ENCODE results near the gene CHID1. TPM values are rescaled to one million over a fixed set of nuclear protein-coding genes. Genes with fewer than 3 reads are reported as not detected.

CHID1 gene
- total and polyA plus RNA-seq, 2 experiments from 2014 or later = 54.1 to 67.3 TPM

GRCh38 chr11:876545-876944 is 34.1 kb downstream of the CHID1 start (continued):
- TF ChIP-seq, protein P1, sequence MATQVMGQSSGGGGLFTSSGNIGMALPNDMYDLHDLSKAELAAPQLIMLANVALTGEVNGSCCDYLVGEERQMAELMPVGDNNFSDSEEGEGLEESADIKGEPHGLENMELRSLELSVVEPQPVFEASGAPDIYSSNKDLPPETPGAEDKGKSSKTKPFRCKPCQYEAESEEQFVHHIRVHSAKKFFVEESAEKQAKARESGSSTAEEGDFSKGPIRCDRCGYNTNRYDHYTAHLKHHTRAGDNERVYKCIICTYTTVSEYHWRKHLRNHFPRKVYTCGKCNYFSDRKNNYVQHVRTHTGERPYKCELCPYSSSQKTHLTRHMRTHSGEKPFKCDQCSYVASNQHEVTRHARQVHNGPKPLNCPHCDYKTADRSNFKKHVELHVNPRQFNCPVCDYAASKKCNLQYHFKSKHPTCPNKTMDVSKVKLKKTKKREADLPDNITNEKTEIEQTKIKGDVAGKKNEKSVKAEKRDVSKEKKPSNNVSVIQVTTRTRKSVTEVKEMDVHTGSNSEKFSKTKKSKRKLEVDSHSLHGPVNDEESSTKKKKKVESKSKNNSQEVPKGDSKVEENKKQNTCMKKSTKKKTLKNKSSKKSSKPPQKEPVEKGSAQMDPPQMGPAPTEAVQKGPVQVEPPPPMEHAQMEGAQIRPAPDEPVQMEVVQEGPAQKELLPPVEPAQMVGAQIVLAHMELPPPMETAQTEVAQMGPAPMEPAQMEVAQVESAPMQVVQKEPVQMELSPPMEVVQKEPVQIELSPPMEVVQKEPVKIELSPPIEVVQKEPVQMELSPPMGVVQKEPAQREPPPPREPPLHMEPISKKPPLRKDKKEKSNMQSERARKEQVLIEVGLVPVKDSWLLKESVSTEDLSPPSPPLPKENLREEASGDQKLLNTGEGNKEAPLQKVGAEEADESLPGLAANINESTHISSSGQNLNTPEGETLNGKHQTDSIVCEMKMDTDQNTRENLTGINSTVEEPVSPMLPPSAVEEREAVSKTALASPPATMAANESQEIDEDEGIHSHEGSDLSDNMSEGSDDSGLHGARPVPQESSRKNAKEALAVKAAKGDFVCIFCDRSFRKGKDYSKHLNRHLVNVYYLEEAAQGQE (IDR thresholded peaks at IDR 0.05; ENCODE audit: unreplicated experiment) = no peak
- TF ChIP-seq, protein P2, sequence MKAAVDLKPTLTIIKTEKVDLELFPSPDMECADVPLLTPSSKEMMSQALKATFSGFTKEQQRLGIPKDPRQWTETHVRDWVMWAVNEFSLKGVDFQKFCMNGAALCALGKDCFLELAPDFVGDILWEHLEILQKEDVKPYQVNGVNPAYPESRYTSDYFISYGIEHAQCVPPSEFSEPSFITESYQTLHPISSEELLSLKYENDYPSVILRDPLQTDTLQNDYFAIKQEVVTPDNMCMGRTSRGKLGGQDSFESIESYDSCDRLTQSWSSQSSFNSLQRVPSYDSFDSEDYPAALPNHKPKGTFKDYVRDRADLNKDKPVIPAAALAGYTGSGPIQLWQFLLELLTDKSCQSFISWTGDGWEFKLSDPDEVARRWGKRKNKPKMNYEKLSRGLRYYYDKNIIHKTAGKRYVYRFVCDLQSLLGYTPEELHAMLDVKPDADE (IDR thresholded peaks at IDR 0.05) = no peak
- no peak for TF ChIP-seq JUNB (IDR thresholded peaks at IDR 0.05; ENCODE audit: unreplicated experiment)
- TF ChIP-seq POLR2AphosphoS5 (IDR thresholded peaks at IDR 0.05; ENCODE audit: low read depth) = no peak
- TF ChIP-seq NANOG (IDR thresholded peaks at IDR 0.05; ENCODE audit: borderline replicate concordance) = no peak
- no peak for TF ChIP-seq STAT1 (IDR thresholded peaks at IDR 0.05; ENCODE audit: unreplicated experiment)
- no peak for TF ChIP-seq CREB1 (CRISPR knock-in tag; IDR thresholded peaks at IDR 0.05; ENCODE audit: low read depth)

- peaks cover 4% of the 10 kb centered on the region; the same call in 1 of the 2 replicates for H3K36me3 ChIP-seq (ENCODE audit: insufficient read depth)
- Mint-ChIP-seq H3K9me3 (no peaks in the 10 kb centered on the region), H3K4me3 (no peak overlapping the region)
These were observed 34.8 kb downstream of the CHID1 start for GRCh38 chr11:875769-876301.

More at GRCh38 chr11:875769-876301, 34.8 kb downstream of the CHID1 start:
- DNase-seq (ENCODE audit: low spot score) (no peak), ATAC-seq (no peak)
- peaks cover 15% of the 10 kb centered on the region for H4K20me1 ChIP-seq (replicated peaks; ENCODE audit: insufficient read depth)
- Mint-ChIP-seq H3K27ac (no peak overlapping the region), H3K36me3 (ENCODE audit: low read depth) (peaks cover 31% of the 10 kb centered on the region), H3K4me1 (no peaks in the 10 kb centered on the region; the same call in 1 of the 3 replicates), H3K27me3 (ENCODE audit: insufficient read depth, low read depth, poor library complexity) (peaks cover 25% of the 10 kb centered on the region)
- H3K9me2 ChIP-seq (ENCODE audit: insufficient read depth) = no peaks in the 10 kb centered on the region
- H3K4me2 ChIP-seq = no peak overlapping the region
- no peaks in the 10 kb centered on the region for H3K79me2 ChIP-seq (replicated peaks; ENCODE audit: insufficient read depth)
- no peaks in the 10 kb centered on the region for H3K27me3 ChIP-seq (ENCODE audit: insufficient read depth)
- no peak overlapping the region for H3K4me3 ChIP-seq
- no peak overlapping the region for H2AFZ ChIP-seq
- TF ChIP-seq, protein P2 (IDR thresholded peaks at IDR 0.05) = no peak
- H3F3A ChIP-seq (replicated peaks; ENCODE audit: low read depth) = peaks cover 15% of the 10 kb centered on the region; the same call in 1 of the 2 replicates
- no peaks in the 10 kb centered on the region for H3K4me1 ChIP-seq (ENCODE audit: insufficient read depth)
- H3K27ac ChIP-seq (ENCODE audit: low read depth) = no peak overlapping the region

Measured in GM23338 (cell line).